KBM-7 (cell line): Measurements from ENCODE around the gene SHLD2.
A peak's percentile ranks its signal among the peaks of the same experiment; 100 is the strongest.
"Not testable (repeated sequence)": the region's sequence is repeated elsewhere in the genome, so short reads cannot be mapped to it uniquely, and the experiment has no call there.

ENCODE experiments used
- DNase-seq: peaks from one replicate; pipeline ENCODE4 v3.0.0-alpha.2; 2015
- in situ Hi-C: fragments of 300-500 bp; cut with MboI; formaldehyde crosslinking; loops from 2 replicates; pipeline ENCODE4 v1.14.3; 2020; ENCODE audit warnings: low sequenced_read_pairs, low pct_unique_long_range_greater_than_20kb, mixed read lengths

Gene SHLD2

GRCh38 chr10:87094373-87095235, at the start of gene SHLD2, which contains the start of gene GLUD1:
TSS of gene SHLD2 (plus strand) at chr10:87095206. CDS start at chr10:87151355, 56,149 bp downstream.
TSS of gene GLUD1 (minus strand) at chr10:87094843. CDS start at chr10:87094769, 74 bp downstream.
- peak; percentile 85 for DNase-seq
- in situ Hi-C loops: no loop called here

- in situ Hi-C loops: no loop called here
- DNase-seq: no peak
These were observed 49.5 kb upstream of the SHLD2 start for GRCh38 chr10:87045434-87045938.

GRCh38 chr10:87053111-87053510, 41.9 kb upstream of the SHLD2 start:
- in situ Hi-C loops: no loop called here
- no peak for DNase-seq

GRCh38 chr10:87053577-87054181, 41.3 kb upstream of the SHLD2 start:
- in situ Hi-C loops: no loop called here
- no peak for DNase-seq

GRCh38 chr10:87054373-87055295, 40.4 kb upstream of the SHLD2 start:
- peak; percentile 59 for DNase-seq
- in situ Hi-C loops: no loop called here

- in situ Hi-C loops: no loop called here
- no peak for DNase-seq
These were observed 36.8 kb upstream of the SHLD2 start for GRCh38 chr10:87058171-87058570.

- DNase-seq: no peak
- in situ Hi-C loops: no loop called here
These were observed 35.6 kb upstream of the SHLD2 start for GRCh38 chr10:87059401-87059800.

- in situ Hi-C loops: no loop called here
- DNase-seq: no peak
These were observed 34.6 kb upstream of the SHLD2 start for GRCh38 chr10:87060280-87060928.

- DNase-seq: no peak
- in situ Hi-C loops: no loop called here
These were observed 30.4 kb upstream of the SHLD2 start for GRCh38 chr10:87064651-87065050.

GRCh38 chr10:87066178-87066577, 28.8 kb upstream of the SHLD2 start:
- no peak for DNase-seq
- in situ Hi-C loops: no loop called here

- in situ Hi-C loops: no loop called here
- DNase-seq: no peak
These were observed 28.1 kb upstream of the SHLD2 start for GRCh38 chr10:87066865-87067264.

GRCh38 chr10:87068281-87068680, 26.7 kb upstream of the SHLD2 start:
- in situ Hi-C loops: no loop called here
- no peak for DNase-seq

- no peak for DNase-seq
- in situ Hi-C loops: no loop called here
These were observed 22.6 kb upstream of the SHLD2 start for GRCh38 chr10:87072449-87072848.

- in situ Hi-C loops, DNase-seq: not testable (repeated sequence)
These were observed 18.6 kb upstream of the SHLD2 start for GRCh38 chr10:87076421-87076820.

GRCh38 chr10:87079106-87079836, 15.7 kb upstream of the SHLD2 start:
- in situ Hi-C loops: no loop called here
- no peak for DNase-seq

GRCh38 chr10:87080621-87081020, 14.4 kb upstream of the SHLD2 start:
- DNase-seq, in situ Hi-C loops: not testable (repeated sequence)

GRCh38 chr10:87081574-87081973, 13.4 kb upstream of the SHLD2 start:
- DNase-seq, in situ Hi-C loops: not testable (repeated sequence)

- DNase-seq, in situ Hi-C loops: not testable (repeated sequence)
These were observed 12.8 kb upstream of the SHLD2 start for GRCh38 chr10:87082219-87082618.
